Inflammatory macrophage (primary cell): ENCODE data around the gene SPAG9.

Experiments
- DNase-seq, 2 donors: peaks; one replicate each; pipeline ENCODE4 v3.0.0-alpha.2; 2020 to 2022

The SPAG9 gene

GRCh38 chr17:50935221-50935995 is 185.3 kb downstream of the SPAG9 start:
- DNase-seq, result peak; percentile 82 to 85

- DNase-seq, result peak; percentile 56 to 82
Measured at GRCh38 chr17:50934672-50935220, 185.9 kb downstream of the SPAG9 start.

- DNase-seq, result no peak
Measured at GRCh38 chr17:50934161-50934560, 186.5 kb downstream of the SPAG9 start.

- peak; percentile 69 to 82 for DNase-seq
Measured at GRCh38 chr17:50931144-50931908, 189.3 kb downstream of the SPAG9 start.

- DNase-seq, result peak; percentile 56 to 64
Measured at GRCh38 chr17:50928646-50929045, 192.0 kb downstream of the SPAG9 start.

- no peak for DNase-seq
Measured at GRCh38 chr17:50927287-50927686, 193.4 kb downstream of the SPAG9 start.

- DNase-seq, result no peak
Measured at GRCh38 chr17:50926523-50926922, 194.1 kb downstream of the SPAG9 start.

GRCh38 chr17:50925296-50925891 is 195.3 kb downstream of the SPAG9 start:
- no peak for DNase-seq

- no peak for DNase-seq
Measured at GRCh38 chr17:50924800-50925199, 195.9 kb downstream of the SPAG9 start.

- no peak for DNase-seq
Measured at GRCh38 chr17:50924300-50924699, 196.4 kb downstream of the SPAG9 start.

- no peak for DNase-seq
Measured at GRCh38 chr17:50923611-50924010, 197.1 kb downstream of the SPAG9 start.

- no peak for DNase-seq
Measured at GRCh38 chr17:50922721-50923405, 197.8 kb downstream of the SPAG9 start.

- no peak for DNase-seq
Measured at GRCh38 chr17:50922107-50922506, 198.6 kb downstream of the SPAG9 start.

GRCh38 chr17:50920891-50921586 is 199.6 kb downstream of the SPAG9 start:
- DNase-seq, result peak in 1 of 2 donors; percentile 24

- no peak for DNase-seq
Measured at GRCh38 chr17:50920041-50920410, 200.6 kb downstream of the SPAG9 start.

GRCh38 chr17:50919321-50920040 is 201.2 kb downstream of the SPAG9 start:
- DNase-seq, result peak; percentile 92 to 95

- peak; percentile 79 to 95 for DNase-seq
Measured at GRCh38 chr17:50918933-50919296, 201.8 kb downstream of the SPAG9 start.

GRCh38 chr17:50918071-50918932 is 202.4 kb downstream of the SPAG9 start:
- peak; percentile 41 to 66 for DNase-seq

- no peak for DNase-seq
Measured at GRCh38 chr17:50917418-50917743, 203.3 kb downstream of the SPAG9 start.

GRCh38 chr17:50916708-50917417 is 203.8 kb downstream of the SPAG9 start:
- no peak for DNase-seq
